ENCODE data around the gene CLECL1.

GRCh38 chr12:9697619-9698018, 35.3 kb downstream of the CLECL1 start:
- TF ChIP-seq, protein P1, sequence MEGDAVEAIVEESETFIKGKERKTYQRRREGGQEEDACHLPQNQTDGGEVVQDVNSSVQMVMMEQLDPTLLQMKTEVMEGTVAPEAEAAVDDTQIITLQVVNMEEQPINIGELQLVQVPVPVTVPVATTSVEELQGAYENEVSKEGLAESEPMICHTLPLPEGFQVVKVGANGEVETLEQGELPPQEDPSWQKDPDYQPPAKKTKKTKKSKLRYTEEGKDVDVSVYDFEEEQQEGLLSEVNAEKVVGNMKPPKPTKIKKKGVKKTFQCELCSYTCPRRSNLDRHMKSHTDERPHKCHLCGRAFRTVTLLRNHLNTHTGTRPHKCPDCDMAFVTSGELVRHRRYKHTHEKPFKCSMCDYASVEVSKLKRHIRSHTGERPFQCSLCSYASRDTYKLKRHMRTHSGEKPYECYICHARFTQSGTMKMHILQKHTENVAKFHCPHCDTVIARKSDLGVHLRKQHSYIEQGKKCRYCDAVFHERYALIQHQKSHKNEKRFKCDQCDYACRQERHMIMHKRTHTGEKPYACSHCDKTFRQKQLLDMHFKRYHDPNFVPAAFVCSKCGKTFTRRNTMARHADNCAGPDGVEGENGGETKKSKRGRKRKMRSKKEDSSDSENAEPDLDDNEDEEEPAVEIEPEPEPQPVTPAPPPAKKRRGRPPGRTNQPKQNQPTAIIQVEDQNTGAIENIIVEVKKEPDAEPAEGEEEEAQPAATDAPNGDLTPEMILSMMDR (conservative IDR thresholded peaks at IDR 0.05): no peak
- no peak for TF ChIP-seq ZFX (IDR thresholded peaks at IDR 0.05)

Data from C4-2B (cell line).